Effector CD4-positive, alpha-beta T cell (primary cell): ENCODE results near the gene POLRMT.
"Not testable (repeated sequence)": the region's sequence is repeated elsewhere in the genome, so short reads cannot be mapped to it uniquely, and the experiment has no call there.

Source experiments
- DNase-seq: peaks from one replicate; pipeline ENCODE4 v3.0.0-alpha.2; 2020

The POLRMT gene

GRCh38 chr19:591099-591958 is 42.0 kb downstream of the POLRMT start:
- DNase-seq, result no peak

GRCh38 chr19:590750-591098 is 42.6 kb downstream of the POLRMT start:
- no peak for DNase-seq

GRCh38 chr19:590396-590745 is 43.0 kb downstream of the POLRMT start:
- no peak for DNase-seq

- no peak for DNase-seq
These were observed 43.5 kb downstream of the POLRMT start, which contains the start of gene HCN2 for GRCh38 chr19:589693-590395. HCN2 (plus strand) TSS chr19:589881; CDS start chr19:589946, 65 bp downstream.

- DNase-seq, result no peak
These were observed 44.3 kb downstream of the POLRMT start for GRCh38 chr19:588741-589692.

- DNase-seq, result peak; percentile 44
These were observed 45.1 kb downstream of the POLRMT start for GRCh38 chr19:588093-588740.

- no peak for DNase-seq
These were observed 47.7 kb downstream of the POLRMT start for GRCh38 chr19:585551-586110.

GRCh38 chr19:585146-585545 is 48.2 kb downstream of the POLRMT start:
- not testable (repeated sequence) for DNase-seq

- peak; percentile 61 for DNase-seq
These were observed 48.9 kb downstream of the POLRMT start for GRCh38 chr19:584240-585001.

GRCh38 chr19:583968-584239 is 49.4 kb downstream of the POLRMT start:
- DNase-seq, result no peak

- no peak for DNase-seq
These were observed 50.0 kb downstream of the POLRMT start for GRCh38 chr19:583198-583967.

- DNase-seq, result no peak
These were observed 50.7 kb downstream of the POLRMT start for GRCh38 chr19:582497-583197.

- DNase-seq, result no peak
These were observed 51.8 kb downstream of the POLRMT start for GRCh38 chr19:581399-582111.

- DNase-seq, result no peak
These were observed 53.0 kb downstream of the POLRMT start for GRCh38 chr19:580274-580835.

- no peak for DNase-seq
These were observed 53.5 kb downstream of the POLRMT start for GRCh38 chr19:579842-580155.

- no peak for DNase-seq
These were observed 54.1 kb downstream of the POLRMT start for GRCh38 chr19:579111-579841.

GRCh38 chr19:577439-578392 is 55.6 kb downstream of the POLRMT start:
- no peak for DNase-seq
